ENCODE measurements around the gene NDFIP1. TPM values are rescaled to one million over a fixed set of nuclear protein-coding genes. Genes with fewer than 3 reads are reported as not detected.
"Not testable (repeated sequence)": the region's sequence is repeated elsewhere in the genome, so short reads cannot be mapped to it uniquely, and the experiment has no call there.

Gene NDFIP1
- total RNA-seq, 2 experiments from 2014 or later: 54.9 to 86.7 TPM

DNA sequence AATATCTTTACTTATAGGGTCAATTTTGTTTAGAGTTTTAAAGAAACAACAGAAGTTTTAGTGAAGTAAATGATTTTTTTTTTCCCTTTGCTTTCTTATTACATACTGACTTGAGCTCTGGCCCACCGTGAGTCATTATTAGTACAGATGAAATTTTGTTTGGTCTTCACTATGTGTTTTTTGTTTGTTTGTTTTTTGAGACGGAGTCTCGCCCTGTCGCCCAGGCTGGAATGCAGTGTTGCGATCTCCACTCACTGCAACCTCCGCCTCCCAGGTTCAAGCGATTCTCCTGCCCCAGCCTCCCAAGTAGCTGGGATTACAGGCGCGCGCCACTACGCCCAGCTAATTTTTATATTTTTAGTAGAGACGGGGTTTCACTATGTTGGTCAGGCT, 45.9 kb downstream of the NDFIP1 start:
- not testable (repeated sequence) for DNase-seq; ATAC-seq; H3K27me3 Mint-ChIP-seq; H3K4me3 Mint-ChIP-seq; H3K9me3 Mint-ChIP-seq (ENCODE audit: low read depth)
- ChIA-PET POLR2A (interaction anchor here (0.7 kb wide), 1 partner anchor 56 kb away, joined by 5 read pairs; no protein-coding TSS in a partner anchor), CTCF (interaction anchor here (0.7 to 13.8 kb wide), 6 partner anchors 10 to 278 kb away, joined by 3 to 352 read pairs (median 4); no protein-coding TSS in a partner anchor)
- Mint-ChIP-seq H3K27ac (peak overlapping the region; percentile 47), H3K4me1 (peaks cover 16% of the 10 kb centered on the region), H3K36me3 (ENCODE audit: low read depth) (peaks cover 26% of the 10 kb centered on the region)
- intact Hi-C loops (cut with DNase I, micrococcal nuclease): loop anchor here (5.0 to 10.0 kb wide), 2 partner anchors 288 to 290 kb away; no protein-coding TSS in a partner anchor

DNA sequence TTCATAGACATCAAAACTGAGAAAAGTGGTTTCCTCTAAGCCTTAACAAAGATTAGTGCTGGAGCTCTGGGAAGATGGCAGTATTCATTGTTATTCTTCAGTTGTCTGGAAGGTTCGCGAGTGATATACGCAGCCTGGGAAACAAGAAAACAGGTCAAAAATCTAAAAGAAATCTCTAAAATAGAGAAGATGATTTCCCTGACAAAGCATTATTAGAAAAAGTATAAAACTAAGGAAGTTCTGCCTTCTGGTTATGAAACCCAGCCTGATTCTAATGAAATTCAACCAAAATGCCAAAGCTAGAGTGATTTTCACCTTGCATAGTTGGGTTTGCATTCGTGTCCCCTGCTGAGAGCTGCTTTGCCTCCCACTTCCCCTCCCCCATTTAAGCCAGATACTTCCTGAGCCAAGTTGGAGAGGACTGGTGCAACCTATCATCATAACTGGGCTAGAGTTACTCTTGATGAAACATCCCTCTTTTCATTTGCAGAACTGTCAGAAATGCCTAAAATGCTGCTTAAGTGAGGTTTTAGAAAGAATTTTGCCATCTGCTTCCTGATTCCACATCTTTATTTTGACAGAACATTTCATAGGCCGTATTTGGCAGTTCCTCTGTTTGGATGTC, 48.4 kb downstream of the NDFIP1 start:
- POLR2A ChIA-PET: interaction anchor here (0.5 to 0.6 kb wide), 2 partner anchors 67 to 192 kb away, joined by 3 read pairs; no protein-coding TSS in a partner anchor
- H3K9me3 Mint-ChIP-seq (ENCODE audit: low read depth): no peaks in the 10 kb centered on the region
- peaks cover 16% of the 10 kb centered on the region for H3K4me1 Mint-ChIP-seq
- H3K27ac Mint-ChIP-seq: no peak overlapping the region
- peaks cover 21% of the 10 kb centered on the region for H3K36me3 Mint-ChIP-seq (ENCODE audit: low read depth)
- ATAC-seq (no peak), DNase-seq (no peak)
- CTCF ChIA-PET: interaction anchor here (1.1 to 1.9 kb wide), 3 partner anchors 10 to 18 kb away, joined by 3 to 9 read pairs (median 3); no protein-coding TSS in a partner anchor
- H3K27me3 Mint-ChIP-seq: no peaks in the 10 kb centered on the region
- intact Hi-C loops (cut with DNase I, micrococcal nuclease): loop anchor here in 1 of 2 experiments (10.0 kb wide), 1 partner anchor 288 kb away; no protein-coding TSS in a partner anchor
- H3K4me3 Mint-ChIP-seq: no peak overlapping the region

DNA sequence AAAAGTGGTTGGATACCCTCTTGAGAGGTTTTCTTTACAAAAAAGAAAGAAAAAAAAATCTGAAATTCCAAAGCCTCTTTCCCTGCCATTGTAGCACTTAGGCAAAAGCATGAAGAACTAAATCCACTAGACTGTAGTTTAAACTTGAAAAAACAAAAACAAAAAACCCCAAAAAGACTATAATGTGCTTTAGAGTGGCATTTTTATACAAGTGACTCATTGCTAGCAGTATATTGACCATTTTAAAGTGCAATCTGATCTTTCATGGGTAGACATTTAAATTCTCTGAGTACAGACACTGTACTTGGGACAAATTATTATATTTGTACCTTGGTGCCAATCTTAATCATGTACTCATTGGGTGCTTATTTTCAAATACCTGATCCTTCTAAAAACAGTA, 50.8 kb downstream of the NDFIP1 start:
- POLR2A ChIA-PET: no interaction called here
- peaks cover 8% of the 10 kb centered on the region for H3K36me3 Mint-ChIP-seq (ENCODE audit: low read depth)
- no peak overlapping the region for H3K4me3 Mint-ChIP-seq
- peaks cover 16% of the 10 kb centered on the region for H3K4me1 Mint-ChIP-seq
- H3K27ac Mint-ChIP-seq: no peak overlapping the region
- no peak for ATAC-seq
- no peak for DNase-seq
- H3K27me3 Mint-ChIP-seq: no peaks in the 10 kb centered on the region
- CTCF ChIA-PET: no interaction called here
- no peaks in the 10 kb centered on the region for H3K9me3 Mint-ChIP-seq (ENCODE audit: low read depth)
- intact Hi-C loops (cut with DNase I, micrococcal nuclease): loop anchor here in 1 of 2 experiments (10.0 kb wide), 1 partner anchor 285 kb away; no protein-coding TSS in a partner anchor

DNA sequence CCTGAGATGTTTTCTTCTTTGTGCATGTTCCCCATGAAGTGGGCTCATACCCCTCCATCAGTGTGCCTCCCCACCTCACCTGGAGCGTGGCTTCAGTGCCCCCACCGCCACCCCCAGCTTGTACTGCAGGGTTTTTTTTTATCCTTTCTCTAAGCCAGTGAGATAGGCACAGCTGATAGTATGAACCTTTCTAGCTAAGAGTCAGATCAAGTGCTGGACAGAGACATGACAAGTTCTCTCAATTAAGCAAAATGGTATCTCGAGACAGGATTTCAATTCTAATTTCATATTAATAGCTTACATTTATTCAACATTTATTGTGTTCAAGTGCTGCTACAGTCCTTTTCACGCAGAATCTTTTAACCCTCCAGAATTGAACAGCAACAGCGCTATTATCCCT, 55.7 kb downstream of the NDFIP1 start:
- Mint-ChIP-seq H3K36me3 (ENCODE audit: low read depth) (no peaks in the 10 kb centered on the region), H3K27me3 (no peaks in the 10 kb centered on the region), H3K4me3 (no peak overlapping the region), H3K9me3 (ENCODE audit: low read depth) (no peaks in the 10 kb centered on the region), H3K27ac (no peak overlapping the region), H3K4me1 (peaks cover 2% of the 10 kb centered on the region)
- ATAC-seq (no peak), DNase-seq (no peak)
- intact Hi-C loops (cut with DNase I, micrococcal nuclease): no loop called here
- CTCF ChIA-PET: interaction anchor here (1.1 kb wide), 1 partner anchor 268 kb away, joined by 3 read pairs; no protein-coding TSS in a partner anchor
- POLR2A ChIA-PET: interaction anchor here (0.6 kb wide), 1 partner anchor 64 kb away, joined by 3 read pairs; no protein-coding TSS in a partner anchor

DNA sequence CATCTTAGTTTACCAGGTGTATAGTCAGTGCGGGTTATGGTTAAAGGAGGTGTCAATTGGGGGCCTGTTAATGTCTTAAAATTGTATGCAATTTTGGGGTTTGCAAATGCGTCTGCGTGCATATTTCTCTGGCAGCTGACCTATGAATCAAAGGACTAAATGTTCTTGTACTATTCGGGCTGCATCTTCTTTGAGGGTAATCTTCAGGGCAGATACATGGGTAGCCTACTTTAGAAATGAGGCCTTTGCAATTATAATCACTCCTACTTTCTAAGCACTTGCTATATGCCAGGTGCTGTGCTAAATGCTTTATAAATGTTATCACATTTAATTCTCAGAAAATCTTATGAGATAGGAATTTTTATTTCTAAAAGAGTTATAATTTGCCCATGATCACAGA, 58.2 kb downstream of the NDFIP1 start:
- Mint-ChIP-seq H3K36me3 (ENCODE audit: low read depth) (no peaks in the 10 kb centered on the region), H3K27me3 (no peaks in the 10 kb centered on the region), H3K4me3 (no peak overlapping the region), H3K27ac (no peak overlapping the region), H3K9me3 (ENCODE audit: low read depth) (no peaks in the 10 kb centered on the region), H3K4me1 (no peaks in the 10 kb centered on the region)
- DNase-seq (no peak), ATAC-seq (no peak)
- intact Hi-C loops (cut with DNase I, micrococcal nuclease): no loop called here
- CTCF ChIA-PET: interaction anchor here (1.0 to 1.5 kb wide), 2 partner anchors 198 to 381 kb away, joined by 3 read pairs; partner anchors contain the start of gene RNF14
- POLR2A ChIA-PET: no interaction called here

DNA sequence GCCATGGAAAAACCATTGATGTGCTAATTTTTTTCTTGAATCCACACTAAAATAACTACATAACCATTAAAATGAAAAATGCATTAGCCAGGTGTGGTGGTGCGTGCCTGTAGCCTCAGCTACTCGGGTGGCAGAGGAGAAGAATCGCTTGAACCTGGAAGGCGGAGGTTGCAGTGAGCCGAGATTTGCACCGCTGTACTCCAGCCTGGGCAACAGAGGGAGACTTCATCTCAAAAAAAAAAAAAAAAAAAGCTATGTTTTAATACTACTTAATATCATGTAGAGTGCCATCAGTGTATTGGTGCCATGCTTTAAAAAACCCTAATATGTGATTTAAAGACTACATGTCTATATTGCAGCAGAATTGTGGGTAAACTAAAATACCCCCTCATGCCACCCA, 58.9 kb downstream of the NDFIP1 start:
- no peak overlapping the region for H3K27ac Mint-ChIP-seq
- H3K27me3 Mint-ChIP-seq: no peaks in the 10 kb centered on the region
- intact Hi-C loops (cut with DNase I, micrococcal nuclease): no loop called here
- ChIA-PET CTCF (interaction anchor here (1.5 kb wide), 1 partner anchor 380 kb away, joined by 3 read pairs; no protein-coding TSS in a partner anchor), POLR2A (interaction anchor here (0.6 kb wide), 1 partner anchor 192 kb away, joined by 3 read pairs; no protein-coding TSS in a partner anchor)
- no peak overlapping the region for H3K4me3 Mint-ChIP-seq
- ATAC-seq (no peak), DNase-seq (no peak)
- no peaks in the 10 kb centered on the region for H3K36me3 Mint-ChIP-seq (ENCODE audit: low read depth)
- no peaks in the 10 kb centered on the region for H3K9me3 Mint-ChIP-seq (ENCODE audit: low read depth)
- no peaks in the 10 kb centered on the region for H3K4me1 Mint-ChIP-seq

DNA sequence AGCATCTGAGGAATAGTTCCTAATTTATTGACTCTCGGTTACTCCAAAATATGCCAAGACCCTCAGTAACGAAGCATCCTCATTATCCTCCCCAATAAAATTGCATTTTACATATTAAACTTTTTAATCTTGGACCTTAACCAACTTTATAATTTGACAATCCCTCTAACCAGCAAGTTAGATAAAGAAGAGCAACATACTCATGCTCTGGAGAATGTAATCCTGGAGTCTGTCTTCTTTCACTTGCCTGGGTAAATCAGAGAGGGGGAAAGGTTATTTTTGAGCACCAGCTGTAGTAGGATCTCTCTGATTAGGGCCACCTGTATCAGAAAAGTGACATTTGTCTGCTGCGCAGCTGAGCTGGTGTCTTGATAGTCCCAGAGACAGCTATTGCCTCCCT, 59.8 kb downstream of the NDFIP1 start:
- Mint-ChIP-seq H3K27ac (no peak overlapping the region), H3K27me3 (no peaks in the 10 kb centered on the region), H3K4me3 (no peak overlapping the region), H3K9me3 (ENCODE audit: low read depth) (no peaks in the 10 kb centered on the region), H3K4me1 (no peaks in the 10 kb centered on the region), H3K36me3 (ENCODE audit: low read depth) (no peaks in the 10 kb centered on the region)
- intact Hi-C loops (cut with DNase I, micrococcal nuclease): no loop called here
- CTCF ChIA-PET: no interaction called here
- no peak for ATAC-seq
- no peak for DNase-seq
- POLR2A ChIA-PET: no interaction called here

DNA sequence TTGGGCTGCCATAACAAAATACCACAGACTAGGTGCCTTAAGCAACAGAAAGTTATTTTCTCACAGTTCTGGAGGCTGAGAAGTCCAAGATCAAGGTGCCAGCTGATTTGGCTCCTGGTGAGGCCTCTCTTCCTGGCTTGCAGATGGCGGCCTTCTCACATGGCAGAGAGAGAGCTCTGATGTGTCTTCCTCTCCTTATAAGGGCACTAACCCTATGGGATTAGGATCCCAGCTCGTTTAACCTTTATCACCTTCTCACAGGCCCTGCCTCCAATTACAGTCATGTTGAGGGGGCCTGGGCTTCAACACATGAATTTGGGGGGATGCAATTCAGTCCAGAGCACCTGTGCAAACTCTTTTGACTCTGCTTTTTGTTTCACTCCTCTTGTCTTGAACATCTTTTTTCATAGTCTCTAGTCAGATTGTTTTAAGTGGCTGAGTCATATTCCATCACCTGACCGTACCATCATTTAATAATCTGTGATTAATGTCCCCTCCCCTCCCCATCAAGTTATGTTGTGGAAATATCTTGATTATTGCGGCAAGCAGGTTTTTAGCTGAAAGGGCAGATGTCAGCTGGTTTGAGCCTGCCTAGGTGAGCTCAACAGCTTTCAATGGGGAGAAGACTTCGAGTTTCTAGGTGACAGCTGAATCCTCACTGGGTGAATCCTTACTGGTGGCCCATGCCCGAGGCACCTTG, 61.8 kb downstream of the NDFIP1 start:
- DNase-seq (no peak), ATAC-seq (no peak)
- Mint-ChIP-seq H3K4me1 (no peaks in the 10 kb centered on the region), H3K36me3 (ENCODE audit: low read depth) (no peaks in the 10 kb centered on the region), H3K9me3 (ENCODE audit: low read depth) (no peaks in the 10 kb centered on the region), H3K4me3 (no peak overlapping the region), H3K27me3 (no peaks in the 10 kb centered on the region), H3K27ac (no peak overlapping the region)
- ChIA-PET POLR2A (no interaction called here), CTCF (interaction anchor here (0.5 kb wide), 1 partner anchor 1585 kb away, joined by 5 read pairs; no protein-coding TSS in a partner anchor)
- intact Hi-C loops (cut with DNase I, micrococcal nuclease): no loop called here

DNA sequence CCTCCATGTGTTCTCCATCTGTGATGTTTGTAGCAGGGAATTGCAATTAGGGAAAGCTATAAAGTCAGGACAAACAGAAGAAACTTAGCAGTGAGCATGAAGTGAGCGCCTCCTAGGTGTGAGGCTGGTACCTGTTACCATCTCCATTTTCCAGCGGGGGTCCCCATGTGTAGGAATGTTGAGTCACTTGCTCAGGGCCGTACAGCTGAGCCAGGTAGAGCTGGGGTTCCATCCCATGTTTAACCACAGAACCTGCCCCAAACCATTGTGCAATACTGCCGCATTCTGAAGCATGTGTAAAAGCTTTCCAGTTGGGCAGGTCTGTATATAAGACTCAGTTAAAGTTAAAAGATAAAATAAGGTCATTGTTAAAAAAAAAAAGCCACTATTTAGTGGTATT, 62.7 kb downstream of the NDFIP1 start:
- POLR2A ChIA-PET: no interaction called here
- CTCF ChIA-PET: interaction anchor here (0.6 kb wide), 1 partner anchor 86 kb away, joined by 3 read pairs; no protein-coding TSS in a partner anchor
- Mint-ChIP-seq H3K4me1 (no peaks in the 10 kb centered on the region), H3K27me3 (no peaks in the 10 kb centered on the region), H3K9me3 (ENCODE audit: low read depth) (no peaks in the 10 kb centered on the region), H3K36me3 (ENCODE audit: low read depth) (no peaks in the 10 kb centered on the region), H3K27ac (no peak overlapping the region), H3K4me3 (no peak overlapping the region)
- no peak for DNase-seq
- no peak for ATAC-seq
- intact Hi-C loops (cut with DNase I, micrococcal nuclease): no loop called here

DNA sequence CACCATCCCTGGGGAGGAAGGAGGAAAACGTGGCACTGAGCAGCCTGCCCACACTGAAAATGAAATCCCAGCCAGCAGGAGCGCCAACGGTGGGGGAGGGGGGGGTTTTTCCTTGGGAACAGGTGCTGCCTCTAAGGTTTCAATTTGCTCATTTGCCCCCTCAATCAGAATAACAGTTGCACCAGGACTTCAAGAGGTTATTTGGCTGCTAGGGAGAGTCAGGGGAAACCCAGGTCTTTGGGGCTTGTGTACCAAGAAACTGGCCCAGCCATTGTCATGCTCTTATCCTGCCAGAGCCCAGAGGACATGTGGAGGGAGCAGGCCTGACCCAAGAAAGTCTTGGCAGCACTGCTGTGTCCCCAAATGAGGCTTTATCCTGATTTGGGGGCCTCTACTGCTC, 66.5 kb downstream of the NDFIP1 start:
- Mint-ChIP-seq H3K9me3 (ENCODE audit: low read depth) (no peaks in the 10 kb centered on the region), H3K4me1 (no peaks in the 10 kb centered on the region)
- CTCF ChIA-PET: no interaction called here

DNA sequence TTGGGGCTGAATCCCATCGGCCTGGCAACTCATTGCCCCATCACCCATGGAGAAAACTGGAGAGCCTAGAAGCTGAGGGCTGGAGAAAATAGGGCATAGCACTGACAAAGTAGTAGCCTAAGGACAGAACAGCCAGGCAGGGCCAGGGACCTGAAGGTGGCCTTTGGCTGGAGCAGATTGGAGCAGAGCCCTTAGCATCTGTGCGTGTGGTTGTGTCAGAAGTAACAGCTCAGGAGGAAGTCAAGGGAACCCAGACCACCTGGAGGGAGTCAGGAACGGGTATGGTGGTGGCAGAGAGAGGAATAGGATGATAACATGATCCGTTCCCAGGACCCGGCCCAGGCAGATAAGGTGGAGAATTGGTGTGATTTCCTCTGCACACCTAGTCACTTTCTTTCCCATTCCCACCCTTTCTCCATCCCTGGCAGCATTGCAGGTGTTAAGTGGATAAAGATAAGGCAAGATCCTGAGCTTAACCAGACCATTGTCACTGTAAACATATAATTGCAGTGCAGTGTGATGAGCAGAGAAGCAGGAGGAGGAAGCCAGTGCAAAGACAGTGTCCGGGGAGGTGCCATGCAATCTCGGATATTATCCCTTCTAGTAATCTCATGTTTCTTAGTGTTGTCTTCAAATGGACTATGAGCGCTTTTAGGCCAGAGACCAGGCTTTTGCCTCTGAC, 67.0 kb downstream of the NDFIP1 start:
- no peaks in the 10 kb centered on the region for H3K36me3 Mint-ChIP-seq (ENCODE audit: low read depth)
- no peaks in the 10 kb centered on the region for H3K27me3 Mint-ChIP-seq
- no peaks in the 10 kb centered on the region for H3K4me1 Mint-ChIP-seq
- CTCF ChIA-PET: interaction anchor here (0.9 to 1.3 kb wide), 2 partner anchors 17 to 185 kb away, joined by 3 to 4 read pairs; no protein-coding TSS in a partner anchor
- POLR2A ChIA-PET: no interaction called here
- H3K27ac Mint-ChIP-seq: no peak overlapping the region
- DNase-seq (no peak), ATAC-seq (no peak)
- intact Hi-C loops (cut with DNase I, micrococcal nuclease): no loop called here
- no peak overlapping the region for H3K4me3 Mint-ChIP-seq
- H3K9me3 Mint-ChIP-seq (ENCODE audit: low read depth): no peaks in the 10 kb centered on the region

More for the DNA sequence above, 66.5 kb downstream of the NDFIP1 start:
- POLR2A ChIA-PET: no interaction called here
- no peaks in the 10 kb centered on the region for H3K27me3 Mint-ChIP-seq
- no peak for DNase-seq
- no peaks in the 10 kb centered on the region for H3K36me3 Mint-ChIP-seq (ENCODE audit: low read depth)
- intact Hi-C loops (cut with DNase I, micrococcal nuclease): no loop called here
- no peak overlapping the region for H3K4me3 Mint-ChIP-seq
- ATAC-seq: no peak
- H3K27ac Mint-ChIP-seq: no peak overlapping the region

Data from activated CD4-positive, alpha-beta T cell treated with anti-CD3 and anti-CD28 coated beads for 36 hours (primary cell).